Loucy (cell line): ENCODE results near the gene PDGFC.

ENCODE experiments used
- EZH2phosphoT487 ChIP-seq: fragments of 200-600 bp; IDR thresholded peaks from 2 replicates; pipeline ENCODE4 v1.6.1; 2018; ENCODE audit warnings: antibody characterized with exemption, mild to moderate bottlenecking, moderate library complexity, borderline replicate concordance
- TF ChIP-seq, protein P1 (sequence below): fragments of 200-600 bp; sonication (generic); conservative IDR thresholded peaks from 2 replicates; pipeline ENCODE4 v1.5.1; 2014; ENCODE audit warnings: mild to moderate bottlenecking, antibody characterized with exemption, low read length

DNA sequence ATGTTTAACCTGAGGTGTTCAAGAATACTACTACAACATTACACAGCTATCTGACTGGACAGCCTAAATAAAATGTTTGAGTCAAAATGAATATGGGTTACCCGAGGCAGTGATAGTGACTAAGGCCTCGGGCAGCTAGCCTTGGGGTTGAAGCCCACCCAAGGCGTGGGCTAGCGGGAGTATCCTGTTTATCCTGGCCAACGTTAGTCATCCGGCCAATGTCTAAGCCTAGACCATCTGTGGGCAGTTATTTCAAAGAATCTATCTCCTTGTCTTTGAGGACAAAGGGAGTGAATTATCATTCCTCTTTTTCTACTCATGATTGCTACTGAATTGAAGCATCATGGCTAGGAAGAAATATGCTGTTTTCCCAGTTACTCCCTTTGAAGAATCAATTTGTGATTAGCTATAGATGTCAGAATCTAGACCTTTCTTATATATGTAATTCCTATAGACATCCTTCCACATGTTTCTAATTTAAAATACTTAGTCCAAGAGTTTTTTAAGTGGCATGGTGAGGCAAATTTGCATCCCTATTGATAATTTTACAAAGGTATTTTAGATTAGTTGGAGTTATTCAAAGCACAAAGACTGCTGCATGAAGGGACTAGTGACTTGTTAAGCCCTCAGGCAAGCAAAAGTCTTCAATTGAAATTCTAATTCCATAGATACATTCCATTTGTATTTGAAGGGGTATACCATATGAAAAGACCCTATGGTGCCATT, 6.0 kb upstream of the PDGFC start:
- TF ChIP-seq, protein P1, sequence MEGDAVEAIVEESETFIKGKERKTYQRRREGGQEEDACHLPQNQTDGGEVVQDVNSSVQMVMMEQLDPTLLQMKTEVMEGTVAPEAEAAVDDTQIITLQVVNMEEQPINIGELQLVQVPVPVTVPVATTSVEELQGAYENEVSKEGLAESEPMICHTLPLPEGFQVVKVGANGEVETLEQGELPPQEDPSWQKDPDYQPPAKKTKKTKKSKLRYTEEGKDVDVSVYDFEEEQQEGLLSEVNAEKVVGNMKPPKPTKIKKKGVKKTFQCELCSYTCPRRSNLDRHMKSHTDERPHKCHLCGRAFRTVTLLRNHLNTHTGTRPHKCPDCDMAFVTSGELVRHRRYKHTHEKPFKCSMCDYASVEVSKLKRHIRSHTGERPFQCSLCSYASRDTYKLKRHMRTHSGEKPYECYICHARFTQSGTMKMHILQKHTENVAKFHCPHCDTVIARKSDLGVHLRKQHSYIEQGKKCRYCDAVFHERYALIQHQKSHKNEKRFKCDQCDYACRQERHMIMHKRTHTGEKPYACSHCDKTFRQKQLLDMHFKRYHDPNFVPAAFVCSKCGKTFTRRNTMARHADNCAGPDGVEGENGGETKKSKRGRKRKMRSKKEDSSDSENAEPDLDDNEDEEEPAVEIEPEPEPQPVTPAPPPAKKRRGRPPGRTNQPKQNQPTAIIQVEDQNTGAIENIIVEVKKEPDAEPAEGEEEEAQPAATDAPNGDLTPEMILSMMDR = no peak
- no peak for TF ChIP-seq EZH2phosphoT487
